NCI-H1105 treated with DMSO at 0.1 percent for 48 hours (cell line): ENCODE results near the gene CSN3.
A peak's percentile ranks its signal among the peaks of the same experiment; 100 is the strongest.
"Not testable (repeated sequence)": the region's sequence is repeated elsewhere in the genome, so short reads cannot be mapped to it uniquely, and the experiment has no call there.

Experiments
- DNase-seq: peaks from one replicate; lab custom pipeline; 2025; lab: John Stamatoyannopoulos, UW

Gene CSN3

DNA sequence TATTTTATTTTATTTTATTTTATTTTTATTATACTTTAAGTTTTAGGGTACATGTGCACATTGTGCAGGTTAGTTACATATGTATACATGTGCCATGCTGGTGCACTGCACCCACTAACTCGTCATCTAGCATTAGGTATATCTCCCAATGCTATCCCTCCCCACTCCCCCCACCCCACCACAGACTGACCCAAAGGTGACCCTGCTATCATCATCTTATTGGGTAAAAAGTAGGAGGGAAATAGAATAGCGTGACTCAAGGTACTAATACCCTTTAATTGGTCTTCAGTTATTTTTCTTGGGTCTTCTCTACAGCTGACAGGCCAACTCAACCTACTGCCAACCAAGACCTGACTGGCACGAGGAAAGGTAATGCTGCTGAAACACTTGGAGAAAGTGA lies at the start of gene CSN3:
CSN3 (plus strand) TSS at position 301 of the 400 bp plus-strand sequence. CDS start 2,223 bp downstream, outside the sequence.
- not testable (repeated sequence) for DNase-seq

DNA sequence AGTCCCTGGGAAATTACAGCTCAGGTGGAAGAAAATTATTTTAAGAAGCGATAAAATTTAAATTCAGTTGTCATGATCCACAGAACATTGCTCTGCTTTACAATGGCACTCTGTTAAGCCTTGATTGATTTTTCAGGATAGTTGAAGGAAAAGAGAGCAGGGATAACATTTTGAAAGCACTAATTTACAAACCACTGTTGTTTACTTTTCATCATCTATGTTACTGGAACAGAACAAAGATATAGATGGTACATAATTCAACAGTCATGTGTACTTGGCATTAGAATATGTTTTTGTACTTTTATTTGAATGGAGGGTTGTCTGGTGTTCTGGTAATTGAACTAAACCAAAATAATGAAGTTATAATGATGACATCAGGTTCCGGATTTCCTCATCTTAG lies 49.5 kb upstream of the CSN3 start:
- no peak for DNase-seq

GRCh38 chr4:70195425-70195824 lies 47.0 kb upstream of the CSN3 start, which contains the start of gene ODAM:
TSS of gene ODAM (plus strand) at chr4:70195725. CDS start at chr4:70196544, 819 bp downstream.
- no peak for DNase-seq

GRCh38 chr4:70196857-70197256 lies 45.5 kb upstream of the CSN3 start:
- DNase-seq: no peak

DNA sequence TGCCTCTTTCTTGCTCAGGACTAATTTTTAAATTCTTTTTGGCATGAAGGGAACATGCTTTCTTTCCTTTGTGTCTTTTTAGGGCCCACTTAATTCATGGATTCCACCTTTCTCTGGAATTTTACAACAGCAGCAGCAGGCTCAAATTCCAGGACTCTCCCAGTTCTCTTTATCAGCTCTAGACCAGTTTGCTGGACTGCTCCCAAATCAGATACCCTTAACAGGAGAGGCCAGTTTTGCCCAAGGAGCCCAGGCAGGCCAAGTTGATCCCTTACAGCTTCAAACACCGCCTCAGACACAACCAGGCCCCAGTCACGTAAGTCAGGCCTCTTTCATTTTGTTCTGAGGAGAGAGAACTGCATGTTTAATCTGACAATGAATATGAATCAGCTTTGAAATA lies 44.6 kb upstream of the CSN3 start:
- no peak for DNase-seq

- no peak for DNase-seq
Observed at GRCh38 chr4:70203601-70204000, 38.8 kb upstream of the CSN3 start.

DNA sequence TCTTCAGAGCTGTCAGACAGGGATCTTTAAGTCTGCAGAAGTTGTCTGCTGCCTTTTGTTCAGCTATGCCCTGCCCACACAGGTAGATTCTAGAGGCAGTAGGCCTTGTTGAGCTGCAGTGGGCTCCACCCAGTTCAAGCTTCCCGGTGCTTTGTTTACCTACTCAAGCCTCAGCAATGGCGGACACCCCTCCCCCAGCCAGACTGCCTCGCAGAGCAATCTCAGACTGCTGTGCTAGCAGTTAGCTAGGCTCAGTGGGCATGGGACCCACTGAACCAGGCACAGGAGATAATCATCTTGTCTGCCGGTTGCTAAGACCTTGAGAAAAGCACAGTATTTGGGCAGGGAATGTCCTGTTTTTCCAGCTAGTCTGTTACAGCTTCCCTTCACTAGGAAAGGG lies 29.6 kb upstream of the CSN3 start:
- not testable (repeated sequence) for DNase-seq

DNA sequence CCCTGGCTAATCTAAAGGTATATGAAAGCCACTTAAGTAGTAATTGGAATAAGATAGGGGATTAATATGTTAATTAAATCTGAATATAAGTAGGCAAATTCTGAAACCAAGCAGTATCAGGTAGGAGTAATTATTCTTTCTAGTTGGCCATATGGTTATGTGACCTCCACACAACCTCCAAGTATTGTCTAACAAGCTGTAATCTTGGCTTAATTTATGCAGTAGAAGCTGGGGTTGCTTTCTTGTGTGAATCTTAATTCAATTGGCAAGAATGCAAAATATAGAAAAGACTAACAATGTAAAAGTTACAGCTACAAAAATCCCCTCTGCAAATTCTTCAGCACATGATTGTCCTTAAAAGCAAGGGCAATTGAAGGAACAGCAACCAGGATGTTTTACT lies 26.3 kb upstream of the CSN3 start:
- DNase-seq: not testable (repeated sequence)

GRCh38 chr4:70216550-70216949 lies 25.8 kb upstream of the CSN3 start:
- DNase-seq: not testable (repeated sequence)

- DNase-seq: not testable (repeated sequence)
Observed at GRCh38 chr4:70221389-70221788, 21.0 kb upstream of the CSN3 start.

GRCh38 chr4:70221818-70222217 lies 20.6 kb upstream of the CSN3 start:
- DNase-seq: not testable (repeated sequence)

GRCh38 chr4:70225824-70226223 lies 16.6 kb upstream of the CSN3 start, which contains the start of gene FDCSP:
TSS of gene FDCSP (plus strand) at chr4:70226124. CDS start at chr4:70231195, 5,071 bp downstream.
- DNase-seq: no peak

GRCh38 chr4:70236125-70236524 lies 6.3 kb upstream of the CSN3 start:
- no peak for DNase-seq

DNA sequence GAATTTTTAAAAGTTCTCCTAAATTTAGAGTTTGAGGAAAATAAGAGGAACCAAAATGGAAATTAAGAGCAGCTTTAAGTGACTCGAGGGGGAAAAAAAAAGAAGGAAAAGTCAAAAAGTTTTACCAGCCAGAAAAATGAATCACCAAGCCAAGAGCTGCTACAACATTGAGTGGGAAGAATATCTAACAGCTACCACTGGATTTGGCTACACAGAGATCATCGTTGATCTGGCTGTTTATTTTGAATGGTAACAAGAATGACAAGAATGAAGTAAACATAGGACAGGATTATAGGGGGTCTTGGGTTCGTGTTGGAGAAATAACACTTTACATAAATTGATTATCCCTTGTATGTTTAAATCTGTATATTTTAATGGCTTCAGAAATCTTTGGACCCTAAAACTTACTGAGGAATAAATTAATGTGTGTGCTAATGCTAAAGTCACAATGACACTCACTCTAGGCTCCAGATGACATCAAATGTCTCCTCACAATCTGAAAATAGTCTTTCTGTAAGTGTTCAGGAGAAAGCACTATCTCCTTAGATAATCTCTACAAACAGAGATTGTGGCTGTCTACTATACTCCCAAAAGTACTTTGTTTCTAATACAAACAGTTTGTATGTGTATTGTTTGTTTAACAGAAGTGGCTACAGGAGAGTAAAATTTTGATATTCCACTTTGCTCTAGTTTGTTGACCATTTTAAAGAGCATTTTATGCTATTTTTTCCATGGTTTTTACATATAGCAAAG lies 3.1 kb upstream of the CSN3 start:
- DNase-seq: no peak

- no peak for DNase-seq
Observed at GRCh38 chr4:70239884-70240591, 2.4 kb upstream of the CSN3 start.

DNA sequence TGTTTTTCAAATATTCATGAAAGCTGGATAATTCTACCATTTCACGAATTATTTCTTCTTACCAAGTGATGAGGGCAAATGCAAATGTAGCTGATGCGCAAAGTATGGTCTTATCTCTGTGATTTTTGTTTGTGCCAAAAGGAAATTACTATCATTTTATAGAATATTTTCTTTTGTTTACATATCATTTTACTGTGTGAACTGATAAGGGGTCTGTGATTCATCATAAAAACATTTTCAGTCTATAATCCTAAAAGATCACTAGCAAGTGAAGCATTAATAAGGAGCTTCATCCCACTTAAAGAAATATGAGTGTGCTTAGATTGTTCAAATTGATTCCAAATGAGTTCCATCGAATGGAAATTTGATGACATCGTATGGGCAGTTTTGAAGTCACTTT lies 694 bp downstream of the CSN3 start:
- no peak for DNase-seq

GRCh38 chr4:70251250-70251944 lies 9.0 kb downstream of the CSN3 start:
- DNase-seq: no peak

- no peak for DNase-seq
Observed at GRCh38 chr4:70251945-70252277, 9.5 kb downstream of the CSN3 start.

- peak; percentile 27 for DNase-seq
Observed at GRCh38 chr4:70269674-70270073, 27.3 kb downstream of the CSN3 start.

DNA sequence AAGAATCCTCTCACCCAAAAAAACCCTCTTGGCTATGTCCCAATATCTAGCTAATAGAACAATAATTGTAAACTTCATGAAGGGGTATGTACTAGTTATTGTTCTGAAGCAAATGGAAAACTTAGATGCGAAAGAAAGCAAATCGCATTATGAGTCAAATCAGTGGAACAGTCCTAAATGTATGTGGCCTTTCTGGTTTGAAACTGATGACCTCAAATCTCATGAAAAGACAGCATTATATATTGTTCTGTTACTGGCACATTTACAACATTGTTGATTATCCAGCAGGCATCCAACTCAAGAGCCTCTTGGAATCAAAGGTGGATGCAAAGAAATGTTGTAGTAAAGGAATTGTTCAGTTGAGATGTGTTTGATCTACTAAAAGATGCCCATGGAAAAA lies 34.7 kb downstream of the CSN3 start:
- DNase-seq: no peak

GRCh38 chr4:70280567-70280966 lies 38.2 kb downstream of the CSN3 start:
- peak; percentile 61 for DNase-seq

- no peak for DNase-seq
Observed at GRCh38 chr4:70288651-70289050, 46.3 kb downstream of the CSN3 start.

- no peak for DNase-seq
Observed at GRCh38 chr4:70291341-70291740, 48.9 kb downstream of the CSN3 start.
